Activated naive CD4-positive, alpha-beta T cell treated with anti-CD3 and anti-CD28 coated beads, Interleukin-2, amount 10 ng/mL, durations not matched to agents 7 days and 5 days (primary cell): Measurements from ENCODE around the gene STAG1.
"Not testable (repeated sequence)": the region's sequence is repeated elsewhere in the genome, so short reads cannot be mapped to it uniquely, and the experiment has no call there.

ENCODE experiments used
- CTCF ChIA-PET: fragments of 350-600 bp; sonication (Branson Sonifier 250); formaldehyde crosslinking; loops from one replicate; lab custom pipeline; 2021; ENCODE audit warnings: antibody characterized with exemption; lab: Charles Lee
- DNase-seq: peaks from one replicate; pipeline ENCODE4 v3.0.0-alpha.2; 2020
- H3K27ac Mint-ChIP-seq: one replicate; pipeline ENCODE4 v1.8.0; 2021; ENCODE audit warnings: mild to moderate bottlenecking, moderate library complexity, mixed read lengths
- H3K27me3 Mint-ChIP-seq: one replicate; pipeline ENCODE4 v1.8.0; 2021; ENCODE audit warnings: mild to moderate bottlenecking, mixed read lengths
- H3K36me3 Mint-ChIP-seq: one replicate; pipeline ENCODE4 v1.8.0; 2021; ENCODE audit warnings: mixed read lengths
- H3K4me1 Mint-ChIP-seq: one replicate; pipeline ENCODE4 v1.8.0; 2021; ENCODE audit warnings: mixed read lengths
- H3K4me3 Mint-ChIP-seq: one replicate; pipeline ENCODE4 v1.8.0; 2021; ENCODE audit warnings: mild to moderate bottlenecking, moderate library complexity, mixed read lengths
- H3K9me3 Mint-ChIP-seq: one replicate; pipeline ENCODE4 v1.8.0; 2021; ENCODE audit warnings: mixed read lengths

Gene STAG1

GRCh38 chr3:136672457-136672856, 79.7 kb downstream of the STAG1 start:
- DNase-seq: no peak
- no peak overlapping the region for H3K4me3 Mint-ChIP-seq
- CTCF ChIA-PET: no interaction called here
- no peaks in the 10 kb centered on the region for H3K27me3 Mint-ChIP-seq
- H3K4me1 Mint-ChIP-seq: peaks cover 4% of the 10 kb centered on the region
- H3K9me3 Mint-ChIP-seq: no peaks in the 10 kb centered on the region
- H3K27ac Mint-ChIP-seq: no peak overlapping the region
- H3K36me3 Mint-ChIP-seq: peaks cover 17% of the 10 kb centered on the region

GRCh38 chr3:136671921-136672320, 80.3 kb downstream of the STAG1 start:
- Mint-ChIP-seq H3K36me3 (peaks cover 17% of the 10 kb centered on the region), H3K27ac (no peak overlapping the region)

GRCh38 chr3:136670166-136670565, 82.0 kb downstream of the STAG1 start:
- H3K36me3 Mint-ChIP-seq: peaks cover 17% of the 10 kb centered on the region
- no peak for DNase-seq
- H3K27ac Mint-ChIP-seq: no peak overlapping the region
- H3K4me1 Mint-ChIP-seq: peaks cover 4% of the 10 kb centered on the region
- no peaks in the 10 kb centered on the region for H3K9me3 Mint-ChIP-seq
- no peaks in the 10 kb centered on the region for H3K27me3 Mint-ChIP-seq
- no peak overlapping the region for H3K4me3 Mint-ChIP-seq
- CTCF ChIA-PET: no interaction called here

More at GRCh38 chr3:136671921-136672320, 80.3 kb downstream of the STAG1 start:
- CTCF ChIA-PET: no interaction called here
- Mint-ChIP-seq H3K4me3 (no peak overlapping the region), H3K4me1 (peaks cover 4% of the 10 kb centered on the region), H3K9me3 (no peaks in the 10 kb centered on the region), H3K27me3 (no peaks in the 10 kb centered on the region)
- DNase-seq: no peak

- H3K27ac Mint-ChIP-seq: no peak overlapping the region
- peaks cover 17% of the 10 kb centered on the region for H3K36me3 Mint-ChIP-seq
- DNase-seq: no peak
- H3K4me3 Mint-ChIP-seq: no peak overlapping the region
- H3K9me3 Mint-ChIP-seq: no peaks in the 10 kb centered on the region
- H3K4me1 Mint-ChIP-seq: no peaks in the 10 kb centered on the region
- CTCF ChIA-PET: interaction anchor here (0.6 kb wide), 1 partner anchor 19 kb away, joined by 4 read pairs; no protein-coding TSS in a partner anchor
- no peaks in the 10 kb centered on the region for H3K27me3 Mint-ChIP-seq
Measured at GRCh38 chr3:136667081-136667480, 85.1 kb downstream of the STAG1 start.

- H3K4me3 Mint-ChIP-seq, H3K4me1 Mint-ChIP-seq: not testable (repeated sequence)
Measured at GRCh38 chr3:136666301-136666700, 85.9 kb downstream of the STAG1 start.

GRCh38 chr3:136664771-136665170, 87.4 kb downstream of the STAG1 start:
- Mint-ChIP-seq H3K9me3 (no peaks in the 10 kb centered on the region), H3K4me1 (peaks cover 6% of the 10 kb centered on the region), H3K27me3 (no peaks in the 10 kb centered on the region), H3K4me3 (no peak overlapping the region), H3K36me3 (peaks cover 11% of the 10 kb centered on the region), H3K27ac (no peak overlapping the region)
- CTCF ChIA-PET: interaction anchor here (1.0 kb wide), 1 partner anchor 20 kb away, joined by 3 read pairs; no protein-coding TSS in a partner anchor
- no peak for DNase-seq

More at GRCh38 chr3:136666301-136666700, 85.9 kb downstream of the STAG1 start:
- H3K27me3 Mint-ChIP-seq, DNase-seq, H3K9me3 Mint-ChIP-seq, H3K27ac Mint-ChIP-seq: not testable (repeated sequence)
- CTCF ChIA-PET: interaction anchor here (0.6 kb wide), 1 partner anchor 19 kb away, joined by 4 read pairs; no protein-coding TSS in a partner anchor
- H3K36me3 Mint-ChIP-seq: peaks cover 13% of the 10 kb centered on the region

GRCh38 chr3:136661282-136661681, 90.9 kb downstream of the STAG1 start:
- Mint-ChIP-seq H3K4me3 (no peak overlapping the region), H3K4me1 (peaks cover 6% of the 10 kb centered on the region), H3K9me3 (no peaks in the 10 kb centered on the region), H3K27me3 (no peaks in the 10 kb centered on the region), H3K36me3 (peaks cover 11% of the 10 kb centered on the region), H3K27ac (no peak overlapping the region)
- DNase-seq: no peak
- CTCF ChIA-PET: interaction anchor here (0.6 kb wide), 1 partner anchor 16 kb away, joined by 3 read pairs; no protein-coding TSS in a partner anchor

- no peak for DNase-seq
- CTCF ChIA-PET: no interaction called here
- Mint-ChIP-seq H3K9me3 (peaks cover 8% of the 10 kb centered on the region), H3K27ac (no peak overlapping the region), H3K27me3 (no peaks in the 10 kb centered on the region), H3K4me3 (no peak overlapping the region), H3K4me1 (peaks cover 6% of the 10 kb centered on the region), H3K36me3 (peaks cover 23% of the 10 kb centered on the region)
Measured at GRCh38 chr3:136658946-136659682, 93.1 kb downstream of the STAG1 start.

- peaks cover 6% of the 10 kb centered on the region for H3K4me1 Mint-ChIP-seq
Measured at GRCh38 chr3:136657526-136657925, 94.7 kb downstream of the STAG1 start.

GRCh38 chr3:136653628-136654027, 98.5 kb downstream of the STAG1 start:
- no peak overlapping the region for H3K4me3 Mint-ChIP-seq
- DNase-seq: no peak
- no peaks in the 10 kb centered on the region for H3K4me1 Mint-ChIP-seq
- CTCF ChIA-PET: no interaction called here
- H3K27ac Mint-ChIP-seq: no peak overlapping the region
- no peaks in the 10 kb centered on the region for H3K27me3 Mint-ChIP-seq
- H3K9me3 Mint-ChIP-seq: peaks cover 12% of the 10 kb centered on the region
- peaks cover 27% of the 10 kb centered on the region for H3K36me3 Mint-ChIP-seq

More at GRCh38 chr3:136657526-136657925, 94.7 kb downstream of the STAG1 start:
- CTCF ChIA-PET: no interaction called here
- Mint-ChIP-seq H3K9me3 (peaks cover 12% of the 10 kb centered on the region), H3K36me3 (peaks cover 26% of the 10 kb centered on the region), H3K27ac (no peak overlapping the region), H3K4me3 (no peak overlapping the region), H3K27me3 (no peaks in the 10 kb centered on the region)
- DNase-seq: no peak

GRCh38 chr3:136651581-136651980, 100.6 kb downstream of the STAG1 start:
- Mint-ChIP-seq H3K4me1 (peaks cover 2% of the 10 kb centered on the region), H3K36me3 (peaks cover 30% of the 10 kb centered on the region), H3K27me3 (no peaks in the 10 kb centered on the region), H3K9me3 (peaks cover 12% of the 10 kb centered on the region), H3K4me3 (no peak overlapping the region), H3K27ac (no peak overlapping the region)
- CTCF ChIA-PET: interaction anchor here (0.9 kb wide), 1 partner anchor 8 kb away, joined by 4 read pairs; no protein-coding TSS in a partner anchor
- no peak for DNase-seq

GRCh38 chr3:136650461-136650860, 101.7 kb downstream of the STAG1 start:
- H3K9me3 Mint-ChIP-seq: peaks cover 12% of the 10 kb centered on the region

GRCh38 chr3:136645915-136646314, 106.3 kb downstream of the STAG1 start:
- Mint-ChIP-seq H3K27ac (no peak overlapping the region), H3K36me3 (peaks cover 11% of the 10 kb centered on the region), H3K9me3 (no peaks in the 10 kb centered on the region), H3K4me1 (peaks cover 4% of the 10 kb centered on the region), H3K4me3 (no peak overlapping the region), H3K27me3 (no peaks in the 10 kb centered on the region)
- CTCF ChIA-PET: interaction anchor here (0.6 kb wide), 1 partner anchor 16 kb away, joined by 3 read pairs; no protein-coding TSS in a partner anchor
- no peak for DNase-seq

More at GRCh38 chr3:136650461-136650860, 101.7 kb downstream of the STAG1 start:
- H3K4me1 Mint-ChIP-seq: peaks cover 2% of the 10 kb centered on the region
- H3K36me3 Mint-ChIP-seq: peaks cover 31% of the 10 kb centered on the region
- H3K27me3 Mint-ChIP-seq: no peaks in the 10 kb centered on the region
- CTCF ChIA-PET: no interaction called here
- H3K4me3 Mint-ChIP-seq: no peak overlapping the region
- no peak for DNase-seq
- no peak overlapping the region for H3K27ac Mint-ChIP-seq

- Mint-ChIP-seq H3K27ac (no peak overlapping the region), H3K27me3 (no peaks in the 10 kb centered on the region), H3K36me3 (peaks cover 13% of the 10 kb centered on the region), H3K4me1 (peaks cover 4% of the 10 kb centered on the region), H3K4me3 (no peak overlapping the region), H3K9me3 (no peaks in the 10 kb centered on the region)
- no peak for DNase-seq
- CTCF ChIA-PET: no interaction called here
Measured at GRCh38 chr3:136644212-136644611, 108.0 kb downstream of the STAG1 start.

GRCh38 chr3:136643380-136643779, 108.8 kb downstream of the STAG1 start:
- not testable (repeated sequence) for H3K4me3 Mint-ChIP-seq, H3K27me3 Mint-ChIP-seq, H3K27ac Mint-ChIP-seq, DNase-seq, H3K4me1 Mint-ChIP-seq, H3K9me3 Mint-ChIP-seq, H3K36me3 Mint-ChIP-seq
- CTCF ChIA-PET: interaction anchor here (0.8 kb wide), 1 partner anchor 9 kb away, joined by 4 read pairs; no protein-coding TSS in a partner anchor
